Neural progenitor cell (in vitro differentiated cells): ENCODE results near the gene ZNF326. TPM values are rescaled to one million over a fixed set of nuclear protein-coding genes. Genes with fewer than 3 reads are reported as not detected.
"Not testable (repeated sequence)": the region's sequence is repeated elsewhere in the genome, so short reads cannot be mapped to it uniquely, and the experiment has no call there.

ENCODE experiments used
- DNase-seq: peaks from one replicate; pipeline ENCODE4 v3.0.0-alpha.2; 2016; ENCODE audit warnings: low spot score
- H2AFZ ChIP-seq: fragments of 200-600 bp; sonication (generic); replicated peaks from 2 replicates; pipeline ENCODE4 v1.6.1; 2016; ENCODE audit warnings: antibody characterized with exemption
- H3F3A ChIP-seq: fragments of 200-600 bp; sonication (generic); 2 replicates; pipeline ENCODE4 v1.6.1; 2016; ENCODE audit warnings: antibody characterized with exemption, low read depth
- H3K27ac ChIP-seq: fragments of 200-600 bp; sonication (generic); 2 replicates; pipeline ENCODE4 v1.5.1; 2016; ENCODE audit warnings: mild to moderate bottlenecking
- H3K27me3 ChIP-seq: fragments of 200-600 bp; sonication (generic); 2 replicates; pipeline ENCODE4 v1.6.1; 2016; ENCODE audit warnings: mild to moderate bottlenecking, moderate library complexity
- H3K36me3 ChIP-seq: fragments of 200-600 bp; sonication (generic); 2 replicates; pipeline ENCODE4 v1.5.1; 2016
- H3K4me1 ChIP-seq: fragments of 200-600 bp; sonication (generic); 2 replicates; pipeline ENCODE4 v1.6.1; 2016; ENCODE audit warnings: mixed run types
- H3K4me2 ChIP-seq: fragments of 200-600 bp; sonication (generic); 2 replicates; pipeline ENCODE4 v1.6.1; 2016
- H3K4me3 ChIP-seq: fragments of 200-600 bp; sonication (generic); 2 replicates; pipeline ENCODE4 v1.5.1; 2016
- H3K79me2 ChIP-seq: fragments of 200-600 bp; sonication (generic); 2 replicates; pipeline ENCODE4 v1.6.1; 2016; ENCODE audit warnings: low read depth
- H3K9ac ChIP-seq: fragments of 200-600 bp; sonication (generic); 2 replicates; pipeline ENCODE4 v1.6.1; 2016
- H3K9me3 ChIP-seq: fragments of 200-600 bp; sonication (generic); 2 replicates; pipeline ENCODE4 v1.5.1; 2016; ENCODE audit warnings: low read depth
- H4K20me1 ChIP-seq: fragments of 200-600 bp; sonication (generic); 2 replicates; pipeline ENCODE4 v1.6.1; 2016; ENCODE audit warnings: low read depth
- H3K27ac Mint-ChIP-seq: 3 replicates; pipeline ENCODE4 v1.8.0; 2021; ENCODE audit warnings: mixed read lengths
- H3K27me3 Mint-ChIP-seq: 2 replicates; pipeline ENCODE4 v1.8.0; 2022; ENCODE audit warnings: low read depth, mild to moderate bottlenecking, inconsistent platforms, moderate library complexity, mixed read lengths; ENCODE audit not compliant: insufficient read depth
- H3K36me3 Mint-ChIP-seq: 3 replicates; pipeline ENCODE4 v1.8.0; 2021; ENCODE audit warnings: mixed read lengths
- H3K4me1 Mint-ChIP-seq: 3 replicates; pipeline ENCODE4 v1.8.0; 2021; ENCODE audit warnings: mixed read lengths
- H3K4me3 Mint-ChIP-seq: 3 replicates; pipeline ENCODE4 v1.8.0; 2021; ENCODE audit warnings: mild to moderate bottlenecking, moderate library complexity, mixed read lengths
- H3K9me3 Mint-ChIP-seq: 3 replicates; pipeline ENCODE4 v1.8.0; 2020; ENCODE audit warnings: mixed read lengths
- CTCF ChIP-seq: fragments of 200-600 bp; sonication (generic); IDR thresholded peaks from 2 replicates; pipeline ENCODE4 v1.5.1; 2017; ENCODE audit warnings: antibody characterized with exemption, mild to moderate bottlenecking
- EZH2 ChIP-seq: fragments of 200-600 bp; sonication (generic); IDR thresholded peaks from 2 replicates; pipeline ENCODE4 v1.6.1; 2017; ENCODE audit warnings: antibody characterized with exemption, mild to moderate bottlenecking, moderate library complexity
- EZH2phosphoT487 ChIP-seq: fragments of 200-600 bp; sonication (generic); IDR thresholded peaks from 2 replicates; pipeline ENCODE4 v1.6.1; 2017; ENCODE audit warnings: antibody characterized with exemption
- total RNA-seq: library from RNA; depleted of rRNA; stranded (reverse); fragments of >200 nt; gene quantifications from 2 replicates; pipeline ENCODE4 v1.2.3, GENCODE V29; 2015; ENCODE audit warnings: low replicate concordance

The ZNF326 gene
- total RNA-seq, 1 donor from 2014 or later: 45.0 TPM

- Mint-ChIP-seq H3K27ac (no peak overlapping the region), H3K4me3 (no peak overlapping the region)
- no peak for DNase-seq
Observed at GRCh38 chr1:89975540-89976125, 19.3 kb upstream of the ZNF326 start.

GRCh38 chr1:89978755-89979154 is 16.2 kb upstream of the ZNF326 start:
- Mint-ChIP-seq H3K27me3 (peaks cover 5% of the 10 kb centered on the region), H3K9me3 (peaks cover under 1% of the 10 kb centered on the region)
- no peak overlapping the region for H3K9ac ChIP-seq

More at GRCh38 chr1:89975540-89976125, 19.3 kb upstream of the ZNF326 start:
- Histone ChIP-seq H3K9me3 (no peaks in the 10 kb centered on the region), H3K27ac (no peak overlapping the region), H4K20me1 (no peaks in the 10 kb centered on the region), H3K27me3 (no peaks in the 10 kb centered on the region), H3K36me3 (no peaks in the 10 kb centered on the region), H3K4me3 (no peak overlapping the region), H2AFZ (no peak overlapping the region), H3K4me2 (no peak overlapping the region), H3K4me1 (no peaks in the 10 kb centered on the region), H3K9ac (no peak overlapping the region), H3F3A (peaks cover 4% of the 10 kb centered on the region), H3K79me2 (no peaks in the 10 kb centered on the region)
- no peaks in the 10 kb centered on the region for H3K36me3 Mint-ChIP-seq
- no peaks in the 10 kb centered on the region for H3K9me3 Mint-ChIP-seq
- no peaks in the 10 kb centered on the region for H3K4me1 Mint-ChIP-seq
- peaks cover 3% of the 10 kb centered on the region for H3K27me3 Mint-ChIP-seq
- no peak for TF ChIP-seq CTCF
- no peak for TF ChIP-seq EZH2
- no peak for TF ChIP-seq EZH2phosphoT487

GRCh38 chr1:89980605-89981004 is 14.3 kb upstream of the ZNF326 start:
- no peak overlapping the region for H3K27ac Mint-ChIP-seq
- H3K36me3 Mint-ChIP-seq: no peaks in the 10 kb centered on the region
- Histone ChIP-seq H3K27ac (no peak overlapping the region), H3K4me1 (no peaks in the 10 kb centered on the region), H2AFZ (no peak overlapping the region), H3K9me3 (no peaks in the 10 kb centered on the region), H3K4me3 (no peak overlapping the region), H4K20me1 (no peaks in the 10 kb centered on the region), H3K9ac (no peak overlapping the region), H3K4me2 (no peak overlapping the region), H3F3A (peaks cover 4% of the 10 kb centered on the region), H3K36me3 (no peaks in the 10 kb centered on the region), H3K79me2 (no peaks in the 10 kb centered on the region), H3K27me3 (no peaks in the 10 kb centered on the region)
- no peak for DNase-seq
- H3K4me3 Mint-ChIP-seq: no peak overlapping the region
- peaks cover 3% of the 10 kb centered on the region for H3K9me3 Mint-ChIP-seq
- TF ChIP-seq EZH2 (no peak), CTCF (no peak), EZH2phosphoT487 (no peak)
- no peaks in the 10 kb centered on the region for H3K4me1 Mint-ChIP-seq
- peaks cover 3% of the 10 kb centered on the region for H3K27me3 Mint-ChIP-seq

More at GRCh38 chr1:89978755-89979154, 16.2 kb upstream of the ZNF326 start:
- no peaks in the 10 kb centered on the region for H4K20me1 ChIP-seq
- no peaks in the 10 kb centered on the region for H3K79me2 ChIP-seq
- no peak overlapping the region for H2AFZ ChIP-seq
- H3K4me3 Mint-ChIP-seq: no peak overlapping the region
- no peaks in the 10 kb centered on the region for H3K36me3 ChIP-seq
- no peak overlapping the region for H3K27ac Mint-ChIP-seq
- H3K36me3 Mint-ChIP-seq: no peaks in the 10 kb centered on the region
- H3K27ac ChIP-seq: no peak overlapping the region
- no peaks in the 10 kb centered on the region for H3K9me3 ChIP-seq
- H3K4me2 ChIP-seq: no peak overlapping the region
- no peak for DNase-seq
- H3K4me3 ChIP-seq: no peak overlapping the region
- H3K4me1 ChIP-seq: no peaks in the 10 kb centered on the region
- peaks cover 4% of the 10 kb centered on the region for H3F3A ChIP-seq
- no peaks in the 10 kb centered on the region for H3K4me1 Mint-ChIP-seq
- H3K27me3 ChIP-seq: no peaks in the 10 kb centered on the region
- TF ChIP-seq EZH2 (no peak), CTCF (no peak), EZH2phosphoT487 (no peak)

- H4K20me1 ChIP-seq, H3K79me2 ChIP-seq, H3K4me2 ChIP-seq, H3K9me3 ChIP-seq, H3K27me3 Mint-ChIP-seq, H3K4me3 ChIP-seq, H3F3A ChIP-seq, H3K36me3 Mint-ChIP-seq, H3K27ac ChIP-seq, H3K4me3 Mint-ChIP-seq, H3K27me3 ChIP-seq, H2AFZ ChIP-seq, H3K4me1 ChIP-seq, H3K4me1 Mint-ChIP-seq, H3K27ac Mint-ChIP-seq, H3K36me3 ChIP-seq, H3K9ac ChIP-seq, DNase-seq, H3K9me3 Mint-ChIP-seq: not testable (repeated sequence)
Observed at GRCh38 chr1:89982846-89983245, 12.1 kb upstream of the ZNF326 start.

GRCh38 chr1:89984564-89985116 is 10.3 kb upstream of the ZNF326 start:
- H2AFZ ChIP-seq, H3K27me3 ChIP-seq, H3K36me3 Mint-ChIP-seq, H3F3A ChIP-seq, H3K27ac ChIP-seq, H3K9ac ChIP-seq, H3K9me3 ChIP-seq, H3K4me3 ChIP-seq, H3K4me1 Mint-ChIP-seq, DNase-seq, H3K79me2 ChIP-seq, H3K27ac Mint-ChIP-seq, H3K4me2 ChIP-seq, H3K36me3 ChIP-seq, H3K9me3 Mint-ChIP-seq, H3K27me3 Mint-ChIP-seq, H4K20me1 ChIP-seq, H3K4me1 ChIP-seq, H3K4me3 Mint-ChIP-seq: not testable (repeated sequence)
